WERI-Rb-1 (cell line): ENCODE data around the gene YBX2.

ENCODE experiments used
- DNase-seq: peaks from one replicate; pipeline ENCODE4 v3.0.0-alpha.2; 2020
- H3K27ac ChIP-seq: fragments of 250-450 bp; sonication (Bioruptor Pico); 2 replicates; pipeline ENCODE4 v1.5.1; 2020; ENCODE audit warnings: mild to moderate bottlenecking, moderate library complexity
- H3K27me3 ChIP-seq: fragments of 250-450 bp; sonication (Bioruptor Pico); 2 replicates; pipeline ENCODE4 v1.5.1; 2021; ENCODE audit warnings: mild to moderate bottlenecking, low read depth, moderate library complexity; ENCODE audit not compliant: insufficient read depth, severe bottlenecking
- H3K36me3 ChIP-seq: fragments of 250-450 bp; sonication (Bioruptor Pico); 2 replicates; pipeline ENCODE4 v1.5.1; 2020; ENCODE audit warnings: mild to moderate bottlenecking, moderate library complexity
- H3K4me3 ChIP-seq: 2 replicates; pipeline ENCODE4 v1.5.1; 2011; ENCODE audit warnings: low read depth, mild to moderate bottlenecking, control low read depth, low read length
- H3K9me3 ChIP-seq: fragments of 250-450 bp; sonication (Bioruptor Pico); 2 replicates; pipeline ENCODE4 v1.5.1; 2021; ENCODE audit warnings: mild to moderate bottlenecking, moderate library complexity; ENCODE audit not compliant: severe bottlenecking
- TF ChIP-seq, protein P1 (sequence below): IDR thresholded peaks from 2 replicates; pipeline ENCODE4 v1.5.1; 2011; ENCODE audit warnings: low read depth, mild to moderate bottlenecking, control low read depth, inconsistent platforms, low read length

Gene YBX2

DNA sequence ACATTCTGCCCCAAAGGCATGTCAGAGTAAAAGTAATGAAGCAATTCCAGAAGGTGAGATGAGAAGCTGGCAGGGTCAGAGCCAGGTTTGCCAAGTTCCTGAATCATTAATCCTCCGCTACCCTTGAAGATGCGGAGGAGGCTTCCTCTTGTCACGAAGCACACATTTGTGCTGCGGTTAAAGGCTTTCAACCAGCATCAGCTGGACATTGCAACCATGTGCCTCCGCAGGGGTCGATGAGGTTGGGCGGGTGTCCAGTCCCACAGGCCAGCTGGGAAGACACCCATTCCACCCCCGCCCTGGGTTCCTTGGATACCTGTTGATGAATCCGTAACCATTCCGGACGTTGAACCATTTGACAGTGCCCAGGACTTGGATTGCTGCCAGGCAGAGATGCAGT lies 1.3 kb downstream of the YBX2 start:
- no peak for DNase-seq
- TF ChIP-seq, protein P1, sequence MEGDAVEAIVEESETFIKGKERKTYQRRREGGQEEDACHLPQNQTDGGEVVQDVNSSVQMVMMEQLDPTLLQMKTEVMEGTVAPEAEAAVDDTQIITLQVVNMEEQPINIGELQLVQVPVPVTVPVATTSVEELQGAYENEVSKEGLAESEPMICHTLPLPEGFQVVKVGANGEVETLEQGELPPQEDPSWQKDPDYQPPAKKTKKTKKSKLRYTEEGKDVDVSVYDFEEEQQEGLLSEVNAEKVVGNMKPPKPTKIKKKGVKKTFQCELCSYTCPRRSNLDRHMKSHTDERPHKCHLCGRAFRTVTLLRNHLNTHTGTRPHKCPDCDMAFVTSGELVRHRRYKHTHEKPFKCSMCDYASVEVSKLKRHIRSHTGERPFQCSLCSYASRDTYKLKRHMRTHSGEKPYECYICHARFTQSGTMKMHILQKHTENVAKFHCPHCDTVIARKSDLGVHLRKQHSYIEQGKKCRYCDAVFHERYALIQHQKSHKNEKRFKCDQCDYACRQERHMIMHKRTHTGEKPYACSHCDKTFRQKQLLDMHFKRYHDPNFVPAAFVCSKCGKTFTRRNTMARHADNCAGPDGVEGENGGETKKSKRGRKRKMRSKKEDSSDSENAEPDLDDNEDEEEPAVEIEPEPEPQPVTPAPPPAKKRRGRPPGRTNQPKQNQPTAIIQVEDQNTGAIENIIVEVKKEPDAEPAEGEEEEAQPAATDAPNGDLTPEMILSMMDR: no peak
- Histone ChIP-seq H3K27ac (no peak overlapping the region), H3K36me3 (no peaks in the 10 kb centered on the region), H3K4me3 (no peak overlapping the region), H3K9me3 (no peaks in the 10 kb centered on the region), H3K27me3 (no peaks in the 10 kb centered on the region)

DNA sequence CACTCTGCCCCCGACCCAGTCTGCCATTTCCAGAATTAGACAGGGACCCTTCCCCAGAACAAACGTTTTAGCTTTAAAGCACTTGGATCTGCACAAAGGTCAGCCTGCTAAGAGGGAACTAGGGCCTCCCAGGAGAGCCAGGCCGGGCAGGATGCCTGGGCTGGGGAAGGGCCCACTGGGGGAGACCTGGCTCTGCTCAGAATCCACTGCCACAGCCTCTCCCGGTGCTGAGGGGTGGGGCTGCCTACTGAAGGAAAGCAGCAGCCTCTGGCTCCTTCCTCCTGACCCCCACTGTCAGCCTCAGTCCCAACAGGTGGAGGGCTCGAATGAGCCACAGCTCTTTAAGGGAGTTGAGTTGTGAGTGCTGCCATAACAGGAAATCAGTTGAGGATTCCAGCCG lies 1.7 kb downstream of the YBX2 start:
- Histone ChIP-seq H3K36me3 (no peaks in the 10 kb centered on the region), H3K27ac (no peak overlapping the region), H3K27me3 (no peaks in the 10 kb centered on the region), H3K9me3 (no peaks in the 10 kb centered on the region), H3K4me3 (no peak overlapping the region)
- no peak for DNase-seq
- TF ChIP-seq, protein P1: no peak

DNA sequence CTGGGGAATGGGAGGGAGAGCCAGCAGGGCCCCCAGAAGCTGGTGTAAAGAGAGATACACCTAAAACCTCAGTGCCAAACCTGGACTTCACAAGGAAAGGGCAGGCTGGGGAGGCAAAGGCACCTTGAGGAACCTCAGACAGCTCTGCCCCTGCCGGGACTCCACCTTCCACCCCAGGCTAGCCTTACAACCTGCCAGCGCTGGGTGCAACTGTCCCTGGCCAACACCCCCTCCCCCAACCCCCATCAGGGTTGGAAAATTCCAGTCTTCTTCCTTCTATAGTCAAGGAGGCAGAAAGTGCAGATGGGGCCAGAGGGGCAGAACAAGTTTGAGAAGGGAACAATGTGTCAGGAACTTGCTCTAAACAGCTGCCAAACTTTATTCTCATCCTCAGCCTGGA lies 2.2 kb downstream of the YBX2 start:
- Histone ChIP-seq H3K27me3 (no peaks in the 10 kb centered on the region), H3K27ac (no peak overlapping the region), H3K36me3 (no peaks in the 10 kb centered on the region), H3K4me3 (no peak overlapping the region), H3K9me3 (no peaks in the 10 kb centered on the region)
- TF ChIP-seq, protein P1: no peak
- no peak for DNase-seq

DNA sequence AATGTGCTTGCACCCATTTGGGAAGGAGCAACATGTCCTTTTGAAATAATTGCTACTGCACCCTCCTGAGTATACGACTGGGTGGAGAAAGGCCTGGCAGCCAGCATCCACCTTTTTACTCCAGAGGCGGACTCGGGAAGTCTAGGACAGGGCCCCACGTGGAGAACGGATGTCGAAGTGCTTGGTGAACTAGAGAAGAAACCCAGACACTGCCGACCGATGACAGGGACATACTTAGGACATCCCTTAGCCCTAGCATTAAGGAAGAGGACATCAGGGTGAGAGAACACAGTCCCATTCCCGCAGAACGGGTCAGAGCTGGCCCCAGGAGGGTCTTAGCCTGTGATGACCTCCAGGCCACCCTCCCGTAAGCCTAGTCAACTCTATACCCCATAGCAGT lies 3.8 kb downstream of the YBX2 start:
- Histone ChIP-seq H3K9me3 (no peaks in the 10 kb centered on the region), H3K4me3 (no peak overlapping the region), H3K27me3 (no peaks in the 10 kb centered on the region), H3K36me3 (no peaks in the 10 kb centered on the region), H3K27ac (no peak overlapping the region)
- TF ChIP-seq, protein P1: no peak
- DNase-seq: no peak

DNA sequence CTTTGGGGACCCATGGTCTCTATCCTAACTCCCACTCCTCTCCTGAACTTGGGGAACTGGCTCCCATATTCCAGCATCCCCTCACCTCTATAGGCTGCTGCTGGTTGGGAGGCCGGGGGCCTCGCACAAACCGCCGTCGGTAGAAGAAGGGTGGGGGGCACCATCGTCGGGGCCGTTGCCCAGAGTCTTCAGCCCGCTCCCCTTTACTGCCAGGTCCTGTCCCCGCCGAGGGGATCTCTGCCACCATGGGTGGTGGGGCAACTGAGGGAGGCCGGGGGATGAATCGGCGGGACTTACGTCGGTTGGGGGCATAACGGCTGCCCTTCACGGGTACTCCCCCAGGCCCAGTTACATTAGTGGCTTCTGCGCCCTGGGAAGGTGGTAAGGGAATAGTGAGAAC lies 4.3 kb downstream of the YBX2 start:
- DNase-seq: no peak
- Histone ChIP-seq H3K36me3 (no peaks in the 10 kb centered on the region), H3K9me3 (no peaks in the 10 kb centered on the region), H3K4me3 (no peak overlapping the region), H3K27me3 (no peaks in the 10 kb centered on the region), H3K27ac (no peak overlapping the region)
- TF ChIP-seq, protein P1: no peak

DNA sequence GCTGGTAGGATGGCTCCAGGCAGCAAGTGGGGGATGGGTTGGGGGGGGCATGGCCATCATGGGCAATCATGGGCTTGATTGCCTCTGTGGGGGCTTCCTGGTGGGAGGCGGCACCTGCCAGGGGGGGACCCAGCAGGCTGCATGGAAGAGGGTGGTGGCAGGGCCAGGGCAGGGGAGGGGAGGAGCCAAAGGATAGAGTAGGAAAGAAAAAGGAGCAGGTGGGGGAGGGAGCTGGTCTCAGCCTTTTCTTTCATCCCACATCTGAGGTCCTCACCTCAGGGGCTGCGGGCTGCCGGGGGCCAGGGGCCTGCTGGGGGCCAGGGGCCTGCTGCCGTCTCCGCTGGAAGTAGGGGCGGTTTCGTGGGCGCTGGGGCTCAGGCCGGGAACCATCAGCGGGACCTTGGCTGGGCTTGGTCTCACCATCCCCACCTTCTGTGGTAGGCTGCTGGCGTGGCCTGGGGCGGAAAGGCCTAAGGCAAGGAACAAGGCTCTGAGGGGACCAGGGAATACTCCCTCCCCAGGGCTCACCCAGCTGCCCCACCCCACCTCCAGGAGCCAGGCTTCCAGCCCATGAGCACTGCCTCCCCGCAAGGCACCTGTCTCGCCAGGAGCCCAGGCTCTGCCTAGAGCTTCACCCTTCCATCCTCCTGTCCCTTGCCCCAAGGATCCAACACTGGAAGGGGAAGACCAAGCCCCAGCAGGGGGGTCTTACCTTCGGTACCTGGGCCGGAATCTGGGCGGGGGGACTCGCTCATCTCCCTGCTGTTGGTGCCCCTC lies 5.0 kb downstream of the YBX2 start:
- no peak for DNase-seq
- Histone ChIP-seq H3K4me3 (no peak overlapping the region), H3K27me3 (no peaks in the 10 kb centered on the region), H3K9me3 (no peaks in the 10 kb centered on the region), H3K36me3 (no peaks in the 10 kb centered on the region), H3K27ac (no peak overlapping the region)
- TF ChIP-seq, protein P1: no peak
